MM.1S (cell line): ENCODE data around the gene KRTAP5-3.

Source experiments
- EZH2 ChIP-seq: fragments of 300-600 bp; sonication (generic); optimal IDR thresholded peaks from 2 replicates; pipeline ENCODE3; 2017; ENCODE audit warnings: low read depth, mild to moderate bottlenecking, antibody characterized with exemption, low read length, mixed read lengths
- EZH2phosphoT487 ChIP-seq: fragments of 300-600 bp; sonication (generic); IDR thresholded peaks from 2 replicates; pipeline ENCODE4 v1.6.1; 2018; ENCODE audit warnings: antibody characterized with exemption, low read length
- TF ChIP-seq, protein P1 (sequence below): fragments of 300-600 bp; sonication (generic); IDR thresholded peaks from 2 replicates; pipeline ENCODE4 v1.5.1; 2016; ENCODE audit warnings: antibody characterized with exemption, low read length, mixed read lengths

DNA sequence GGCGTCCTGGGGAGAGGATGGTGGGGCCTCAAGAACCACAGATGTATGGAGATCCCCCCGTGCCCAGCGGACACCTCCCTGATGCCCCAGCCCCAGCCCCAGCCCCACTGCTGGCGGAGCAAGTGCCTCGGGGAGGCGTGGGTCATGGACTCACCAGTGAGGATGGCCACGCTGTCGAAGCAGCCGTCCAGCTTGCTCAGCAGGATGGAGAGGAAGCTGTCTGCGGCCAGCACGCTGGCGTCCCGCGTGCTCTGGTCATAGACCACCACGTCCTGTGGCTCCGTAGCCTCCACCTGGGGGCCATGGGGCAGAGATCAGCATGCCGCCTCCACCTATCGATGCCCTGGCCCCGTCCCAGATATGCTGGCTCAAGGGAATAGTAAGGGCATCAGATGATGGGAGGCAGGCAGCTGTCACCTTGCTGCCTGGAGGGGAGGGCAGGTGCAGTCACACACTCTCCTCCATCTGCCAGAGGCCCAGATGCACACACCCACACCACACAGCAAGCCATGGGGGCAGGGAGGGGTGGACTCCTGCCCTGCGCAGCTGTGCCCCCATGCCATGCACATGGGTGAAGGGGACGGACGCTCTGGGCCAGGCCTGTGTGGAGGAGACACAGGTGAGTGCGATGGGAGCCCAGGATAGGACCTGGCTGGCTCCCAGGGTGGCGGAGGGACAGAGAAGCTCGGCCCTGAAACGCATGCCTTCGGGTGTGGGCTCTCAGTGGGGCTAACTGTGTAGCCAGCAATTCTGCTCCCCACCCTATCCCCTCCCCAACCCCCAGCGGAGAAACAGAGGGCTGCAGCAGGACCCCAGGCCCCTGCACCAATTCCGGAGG is 44.3 kb downstream of the KRTAP5-3 start:
- TF ChIP-seq, protein P1, sequence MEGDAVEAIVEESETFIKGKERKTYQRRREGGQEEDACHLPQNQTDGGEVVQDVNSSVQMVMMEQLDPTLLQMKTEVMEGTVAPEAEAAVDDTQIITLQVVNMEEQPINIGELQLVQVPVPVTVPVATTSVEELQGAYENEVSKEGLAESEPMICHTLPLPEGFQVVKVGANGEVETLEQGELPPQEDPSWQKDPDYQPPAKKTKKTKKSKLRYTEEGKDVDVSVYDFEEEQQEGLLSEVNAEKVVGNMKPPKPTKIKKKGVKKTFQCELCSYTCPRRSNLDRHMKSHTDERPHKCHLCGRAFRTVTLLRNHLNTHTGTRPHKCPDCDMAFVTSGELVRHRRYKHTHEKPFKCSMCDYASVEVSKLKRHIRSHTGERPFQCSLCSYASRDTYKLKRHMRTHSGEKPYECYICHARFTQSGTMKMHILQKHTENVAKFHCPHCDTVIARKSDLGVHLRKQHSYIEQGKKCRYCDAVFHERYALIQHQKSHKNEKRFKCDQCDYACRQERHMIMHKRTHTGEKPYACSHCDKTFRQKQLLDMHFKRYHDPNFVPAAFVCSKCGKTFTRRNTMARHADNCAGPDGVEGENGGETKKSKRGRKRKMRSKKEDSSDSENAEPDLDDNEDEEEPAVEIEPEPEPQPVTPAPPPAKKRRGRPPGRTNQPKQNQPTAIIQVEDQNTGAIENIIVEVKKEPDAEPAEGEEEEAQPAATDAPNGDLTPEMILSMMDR: no peak
- TF ChIP-seq EZH2phosphoT487: no peak
- TF ChIP-seq EZH2: no peak
